ENCODE measurements around the gene MYO6. TPM values are rescaled to one million over a fixed set of nuclear protein-coding genes. Genes with fewer than 3 reads are reported as not detected.

MYO6 gene
- total and polyA plus RNA-seq, 4 donors = 15.6 to 100 (median 51.7) TPM

GRCh38 chr6:75759207-75759606 lies 10.2 kb downstream of the MYO6 start:
- Histone ChIP-seq H3K27ac (ENCODE audit: low read depth in 1 of 2, low read length in 1 of 2) (no peak overlapping the region), H3K27me3 (ENCODE audit: control insufficient read depth in 3 of 3, insufficient read depth in 3 of 3, low read length in 2 of 3) (no peaks in the 10 kb centered on the region), H3K9ac (ENCODE audit: insufficient read depth in 1 of 2, low read length in 2 of 2) (no peak overlapping the region), H3K36me3 (ENCODE audit: control insufficient read depth in 4 of 4, insufficient read depth in 4 of 4, low read length in 4 of 4) (no peaks in the 10 kb centered on the region), H3K9me3 (ENCODE audit: control insufficient read depth in 4 of 4, insufficient read depth in 3 of 4, low read length in 3 of 4) (no peaks in the 10 kb centered on the region), H3K4me3 (no peak overlapping the region), H3K4me1 (ENCODE audit: control insufficient read depth in 5 of 5, insufficient read depth in 5 of 5, low read length in 5 of 5) (no peaks in the 10 kb centered on the region)
- 41 to 49% methylated on average over 5 of the region's 5 CpGs for WGBS, 2 donors
- no peak for TF ChIP-seq CTCF (IDR thresholded peaks at IDR 0.05; ENCODE audit: control extremely low read depth, extremely low read depth)
- DNase-seq (no peak), ATAC-seq (ENCODE audit: insufficient read depth, low FRiP score) (no peak)

GRCh38 chr6:75760320-75760719 lies 11.3 kb downstream of the MYO6 start:
- H3K4me1 ChIP-seq (ENCODE audit: control insufficient read depth in 5 of 5, insufficient read depth in 5 of 5, low read length in 5 of 5) = no peaks in the 10 kb centered on the region
- H3K4me3 ChIP-seq = no peak overlapping the region
- no peaks in the 10 kb centered on the region for H3K9me3 ChIP-seq (ENCODE audit: control insufficient read depth in 4 of 4, insufficient read depth in 3 of 4, low read length in 3 of 4)
- DNase-seq (no peak), ATAC-seq (ENCODE audit: insufficient read depth, low FRiP score) (no peak)
- H3K27me3 ChIP-seq (ENCODE audit: control insufficient read depth in 3 of 3, insufficient read depth in 3 of 3, low read length in 2 of 3) = no peaks in the 10 kb centered on the region
- no peak for TF ChIP-seq CTCF (IDR thresholded peaks at IDR 0.05; ENCODE audit: control extremely low read depth, extremely low read depth)
- H3K9ac ChIP-seq (ENCODE audit: insufficient read depth in 1 of 2, low read length in 2 of 2) = no peak overlapping the region
- no peak overlapping the region for H3K27ac ChIP-seq (ENCODE audit: low read depth in 1 of 2, low read length in 1 of 2)
- WGBS, 2 donors = 69 to 81% methylated on average over 1 of the region's 1 CpG
- no peaks in the 10 kb centered on the region for H3K36me3 ChIP-seq (ENCODE audit: control insufficient read depth in 4 of 4, insufficient read depth in 4 of 4, low read length in 4 of 4)

GRCh38 chr6:75761489-75761888 lies 12.4 kb downstream of the MYO6 start:
- H3K4me3 ChIP-seq = no peak overlapping the region
- DNase-seq (no peak), ATAC-seq (ENCODE audit: insufficient read depth, low FRiP score) (no peak)
- H3K9ac ChIP-seq (ENCODE audit: insufficient read depth in 1 of 2, low read length in 2 of 2) = no peak overlapping the region
- H3K27me3 ChIP-seq (ENCODE audit: control insufficient read depth in 3 of 3, insufficient read depth in 3 of 3, low read length in 2 of 3) = no peaks in the 10 kb centered on the region
- peaks cover 0 to 2% (median 0%) of the 10 kb centered on the region in 4 donors for H3K36me3 ChIP-seq (ENCODE audit: control insufficient read depth in 4 of 4, insufficient read depth in 4 of 4, low read length in 4 of 4)
- WGBS, 2 donors = 93 to 95% methylated on average over 1 of the region's 1 CpG
- peaks cover 0 to 1% (median 0%) of the 10 kb centered on the region in 5 donors for H3K4me1 ChIP-seq (ENCODE audit: control insufficient read depth in 5 of 5, insufficient read depth in 5 of 5, low read length in 5 of 5)
- no peaks in the 10 kb centered on the region for H3K9me3 ChIP-seq (ENCODE audit: control insufficient read depth in 4 of 4, insufficient read depth in 3 of 4, low read length in 3 of 4)
- no peak overlapping the region for H3K27ac ChIP-seq (ENCODE audit: low read depth in 1 of 2, low read length in 1 of 2)
- TF ChIP-seq CTCF (IDR thresholded peaks at IDR 0.05; ENCODE audit: control extremely low read depth, extremely low read depth) = no peak

- DNase-seq = no peak
- Histone ChIP-seq H3K4me3 (no peak overlapping the region), H3K9me3 (ENCODE audit: control insufficient read depth in 4 of 4, insufficient read depth in 3 of 4, low read length in 3 of 4) (no peaks in the 10 kb centered on the region), H3K27ac (ENCODE audit: low read depth in 1 of 2, low read length in 1 of 2) (no peak overlapping the region), H3K4me1 (ENCODE audit: control insufficient read depth in 5 of 5, insufficient read depth in 5 of 5, low read length in 5 of 5) (peaks cover 0 to 1% (median 0%) of the 10 kb centered on the region in 5 donors), H3K36me3 (ENCODE audit: control insufficient read depth in 4 of 4, insufficient read depth in 4 of 4, low read length in 4 of 4) (peaks cover 0 to 2% (median 0%) of the 10 kb centered on the region in 4 donors), H3K9ac (ENCODE audit: insufficient read depth in 1 of 2, low read length in 2 of 2) (no peak overlapping the region), H3K27me3 (ENCODE audit: control insufficient read depth in 3 of 3, insufficient read depth in 3 of 3, low read length in 2 of 3) (no peaks in the 10 kb centered on the region)
- TF ChIP-seq CTCF (IDR thresholded peaks at IDR 0.05; ENCODE audit: control extremely low read depth, extremely low read depth) = no peak
- no peak for ATAC-seq (ENCODE audit: insufficient read depth, low FRiP score)
- WGBS, 2 donors = 92 to 96% methylated on average over 8 of the region's 8 CpGs
These were observed 13.0 kb downstream of the MYO6 start for GRCh38 chr6:75762063-75762462.
